CD14-positive monocyte (primary cell): ENCODE data around the gene HCFC2. TPM values are rescaled to one million over a fixed set of nuclear protein-coding genes. Genes with fewer than 3 reads are reported as not detected.

Experiments
- DNase-seq, 3 donors: peaks; one replicate each; pipeline ENCODE4 v3.0.0-alpha.2; 2011 to 2022
- H2AFZ ChIP-seq: 2 replicates; pipeline ENCODE4 v1.6.0; 2012; ENCODE audit warnings: mild to moderate bottlenecking, low read depth, low read length, inconsistent platforms; ENCODE audit not compliant: insufficient read depth, poor library complexity, severe bottlenecking
- H3K27ac ChIP-seq, 2 donors: 1 replicate in 1 of 2; 2 replicates in 1 of 2; pipeline ENCODE4 v1.5.1; 2012 to 2013; ENCODE audit warnings: low read length in 2 of 2, control low read depth in 1 of 2, inconsistent platforms in 1 of 2, low read depth in 1 of 2, mild to moderate bottlenecking in 1 of 2
- H3K27me3 ChIP-seq, 2 donors: one replicate each; pipeline versions ENCODE4 v1.6.0 to v1.6.1; 2011 to 2013; ENCODE audit warnings: low read length in 2 of 2; ENCODE audit not compliant: control insufficient read depth in 2 of 2, insufficient read depth in 2 of 2
- H3K36me3 ChIP-seq, 2 donors: replicated peaks in 1 of 2; 1 replicate in 1 of 2; 2 replicates in 1 of 2; pipeline versions ENCODE4 v1.5.1 to v1.6.1; 2012 to 2013; ENCODE audit warnings: low read length in 2 of 2, control low read depth in 1 of 2, inconsistent platforms in 1 of 2, mild to moderate bottlenecking in 1 of 2; ENCODE audit not compliant: insufficient read depth in 2 of 2, control insufficient read depth in 1 of 2
- H3K4me1 ChIP-seq, 2 donors: 1 replicate in 1 of 2; 2 replicates in 1 of 2; pipeline versions ENCODE4 v1.5.1 to v1.6.1; 2012 to 2013; ENCODE audit warnings: low read length in 2 of 2, control low read depth in 1 of 2, inconsistent platforms in 1 of 2, mild to moderate bottlenecking in 1 of 2, moderate library complexity in 1 of 2; ENCODE audit not compliant: insufficient read depth in 2 of 2, control insufficient read depth in 1 of 2
- H3K4me2 ChIP-seq: replicated peaks from 2 replicates; pipeline ENCODE3; 2012; ENCODE audit warnings: low read length, moderate library complexity, mild to moderate bottlenecking; ENCODE audit not compliant: poor library complexity, severe bottlenecking; ENCODE audit errors: extremely low read depth
- H3K4me3 ChIP-seq, 3 experiments: fragments of 200-600 bp in 1 of 3; sonication (generic) in 1 of 3; replicated peaks in 1 of 3; 1 replicate in 2 of 3; 2 replicates in 1 of 3; pipeline ENCODE4 v1.5.1; 2011 to 2013; ENCODE audit warnings: low read length in 3 of 3, mild to moderate bottlenecking in 3 of 3, control low read depth in 2 of 3, low read depth in 2 of 3, inconsistent platforms in 1 of 3, moderate library complexity in 1 of 3
- H3K79me2 ChIP-seq: 2 replicates; pipeline ENCODE4 v1.6.0; 2012; ENCODE audit warnings: mild to moderate bottlenecking, control low read depth, inconsistent platforms, low read length, moderate library complexity; ENCODE audit not compliant: insufficient read depth
- H3K9ac ChIP-seq: 2 replicates; pipeline ENCODE4 v1.6.0; 2017; ENCODE audit warnings: low read length, mild to moderate bottlenecking; ENCODE audit not compliant: insufficient read depth, poor library complexity, severe bottlenecking
- H3K9me3 ChIP-seq, 2 donors: replicated peaks in 1 of 2; 1 replicate in 1 of 2; 2 replicates in 1 of 2; pipeline versions ENCODE4 v1.5.1 to v1.6.1; 2012 to 2013; ENCODE audit warnings: low read length in 2 of 2, control low read depth in 1 of 2; ENCODE audit not compliant: control insufficient read depth in 1 of 2, insufficient read depth in 1 of 2
- H4K20me1 ChIP-seq: 2 replicates; pipeline ENCODE4 v1.6.0; 2012; ENCODE audit warnings: mild to moderate bottlenecking, low read length, control low read depth, moderate library complexity; ENCODE audit not compliant: insufficient read depth
- H3K27ac Mint-ChIP-seq, 7 donors: one replicate each; pipeline ENCODE4 v1.8.0; 2020; ENCODE audit warnings: mild to moderate bottlenecking in 7 of 7, mixed read lengths in 7 of 7, moderate library complexity in 6 of 7, inconsistent platforms in 2 of 7
- H3K27me3 Mint-ChIP-seq, 3 donors: one replicate each; pipeline ENCODE4 v1.8.0; 2021 to 2022; ENCODE audit warnings: low read depth in 3 of 3, mild to moderate bottlenecking in 3 of 3, mixed read lengths in 3 of 3, moderate library complexity in 3 of 3, inconsistent platforms in 1 of 3
- H3K36me3 Mint-ChIP-seq, 2 donors: one replicate each; pipeline ENCODE4 v1.8.0; 2020; ENCODE audit warnings: mixed read lengths in 2 of 2, inconsistent platforms in 1 of 2, mild to moderate bottlenecking in 1 of 2
- H3K4me1 Mint-ChIP-seq: one replicate; pipeline ENCODE4 v1.8.0; 2020; ENCODE audit warnings: mild to moderate bottlenecking, mixed read lengths
- H3K4me3 Mint-ChIP-seq, 2 donors: one replicate each; pipeline ENCODE4 v1.8.0; 2020; ENCODE audit warnings: mild to moderate bottlenecking in 2 of 2, mixed read lengths in 2 of 2, moderate library complexity in 1 of 2
- H3K9me3 Mint-ChIP-seq, 7 donors: one replicate each; pipeline ENCODE4 v1.8.0; 2020 to 2022; ENCODE audit warnings: mixed read lengths in 7 of 7, mild to moderate bottlenecking in 6 of 7, moderate library complexity in 6 of 7, inconsistent platforms in 2 of 7
- WGBS: methylation state at CpG from one replicate; pipeline ENCODE4 v1.1.5; 2013; ENCODE audit warnings: missing lambda C conversion rate; ENCODE audit not compliant: insufficient coverage; 5-methylcytosine and 5-hydroxymethylcytosine counted together
- intact Hi-C, 2 donors: fragments of 100-400 bp; cut with micrococcal nuclease; formaldehyde crosslinking; loops; one replicate each; pipeline versions ENCODE4 v1.15.0 to v1.15.1; 2023
- polyA plus RNA-seq, 3 donors: library from polyadenylated mRNA; depleted of rRNA in 1 of 3; unstranded in 2 of 3; stranded (reverse) in 1 of 3; fragments of 300-500 nt in 2 of 3; fragments of >200 nt in 1 of 3; fragmentation: Illumina TruSeq in 2 of 3; gene quantifications; 1 replicate in 2 of 3; 2 replicates in 1 of 3; pipeline ENCODE4 v1.2.3, GENCODE V29; 2012 to 2021
- TF ChIP-seq, protein P1 (sequence below): fragments of 200-600 bp; IDR thresholded peaks from one replicate; pipeline ENCODE4 v1.8.0; 2022; ENCODE audit warnings: antibody characterized with exemption, mild to moderate bottlenecking

The HCFC2 gene
- polyA plus RNA-seq, 3 donors = 3.3 to 8.7 (median 4.3) TPM

GRCh38 chr12:104133866-104134265 lies 69.5 kb downstream of the HCFC2 start:
- WGBS = 100% methylated on average over 1 of the region's 1 CpG
- no peak overlapping the region for H3K4me3 Mint-ChIP-seq
- H3K9ac ChIP-seq = no peak overlapping the region
- peaks cover 20 to 33% of the 10 kb centered on the region in 2 donors for H3K4me1 ChIP-seq
- H3K27me3 ChIP-seq = no peaks in the 10 kb centered on the region
- no peak overlapping the region for H3K4me2 ChIP-seq
- peak overlapping the region in 1 of 2 donors; percentile 23 for H3K27ac ChIP-seq
- no peak for DNase-seq
- H4K20me1 ChIP-seq = peaks cover 9% of the 10 kb centered on the region
- peaks cover 64% of the 10 kb centered on the region for H3K79me2 ChIP-seq
- peaks cover 21 to 49% of the 10 kb centered on the region in 2 donors for H3K36me3 ChIP-seq
- TF ChIP-seq, protein P1, sequence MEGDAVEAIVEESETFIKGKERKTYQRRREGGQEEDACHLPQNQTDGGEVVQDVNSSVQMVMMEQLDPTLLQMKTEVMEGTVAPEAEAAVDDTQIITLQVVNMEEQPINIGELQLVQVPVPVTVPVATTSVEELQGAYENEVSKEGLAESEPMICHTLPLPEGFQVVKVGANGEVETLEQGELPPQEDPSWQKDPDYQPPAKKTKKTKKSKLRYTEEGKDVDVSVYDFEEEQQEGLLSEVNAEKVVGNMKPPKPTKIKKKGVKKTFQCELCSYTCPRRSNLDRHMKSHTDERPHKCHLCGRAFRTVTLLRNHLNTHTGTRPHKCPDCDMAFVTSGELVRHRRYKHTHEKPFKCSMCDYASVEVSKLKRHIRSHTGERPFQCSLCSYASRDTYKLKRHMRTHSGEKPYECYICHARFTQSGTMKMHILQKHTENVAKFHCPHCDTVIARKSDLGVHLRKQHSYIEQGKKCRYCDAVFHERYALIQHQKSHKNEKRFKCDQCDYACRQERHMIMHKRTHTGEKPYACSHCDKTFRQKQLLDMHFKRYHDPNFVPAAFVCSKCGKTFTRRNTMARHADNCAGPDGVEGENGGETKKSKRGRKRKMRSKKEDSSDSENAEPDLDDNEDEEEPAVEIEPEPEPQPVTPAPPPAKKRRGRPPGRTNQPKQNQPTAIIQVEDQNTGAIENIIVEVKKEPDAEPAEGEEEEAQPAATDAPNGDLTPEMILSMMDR = no peak
- intact Hi-C loops = loop anchor here (10.0 kb wide), 3 partner anchors 69 to 971 kb away; partner anchors contain the start of genes HCFC2 (in 2 of the 2) and WASHC4 (in 1 of the 2)
- H2AFZ ChIP-seq = no peak overlapping the region
- H3K27me3 Mint-ChIP-seq = no peaks in the 10 kb centered on the region
- H3K27ac Mint-ChIP-seq = no peak overlapping the region
- H3K36me3 Mint-ChIP-seq = peaks cover 29 to 31% of the 10 kb centered on the region in 2 donors
- H3K9me3 Mint-ChIP-seq = no peaks in the 10 kb centered on the region
- H3K9me3 ChIP-seq = no peaks in the 10 kb centered on the region
- no peak overlapping the region for H3K4me3 ChIP-seq
- H3K4me1 Mint-ChIP-seq = peaks cover 21% of the 10 kb centered on the region

DNA sequence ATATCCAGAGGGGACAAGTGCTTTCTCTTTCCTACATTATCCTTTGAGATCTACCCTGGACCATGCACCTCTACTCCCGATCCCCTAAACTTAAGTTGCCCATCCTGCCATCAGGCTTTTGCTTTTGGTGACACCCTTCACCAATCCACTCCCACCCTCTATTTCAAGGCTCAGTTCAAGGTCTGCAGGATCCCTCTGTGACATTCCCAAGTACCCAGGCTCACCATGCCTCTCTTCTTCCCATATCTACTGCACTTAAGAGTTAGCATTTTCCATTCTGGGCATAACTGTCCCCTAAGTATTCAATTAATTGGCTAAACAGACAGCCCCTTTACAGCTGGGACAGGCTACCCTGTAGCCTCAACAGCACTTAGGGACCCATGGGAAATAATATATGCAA lies 70.6 kb downstream of the HCFC2 start:
- peaks cover 9% of the 10 kb centered on the region for H4K20me1 ChIP-seq
- Mint-ChIP-seq H3K27ac (no peak overlapping the region), H3K9me3 (no peaks in the 10 kb centered on the region), H3K4me1 (peaks cover 23% of the 10 kb centered on the region), H3K27me3 (peaks cover 0 to 2% (median 0%) of the 10 kb centered on the region in 3 donors), H3K36me3 (peaks cover 19 to 21% of the 10 kb centered on the region in 2 donors), H3K4me3 (no peak overlapping the region)
- H3K27ac ChIP-seq = no peak overlapping the region
- no peaks in the 10 kb centered on the region for H3K27me3 ChIP-seq
- no peaks in the 10 kb centered on the region for H3K9me3 ChIP-seq
- H2AFZ ChIP-seq = no peak overlapping the region
- WGBS = 100% methylated on average over 1 of the region's 1 CpG
- TF ChIP-seq, protein P1 = no peak
- H3K4me3 ChIP-seq = no peak overlapping the region
- H3K9ac ChIP-seq = no peak overlapping the region
- no peak for DNase-seq
- intact Hi-C loops = loop anchor here (5.0 to 10.0 kb wide), 6 partner anchors 70 to 970 kb away; partner anchors contain the start of genes HCFC2 (in 2 of the 2), HSP90B1 (in 2 of the 2), EID3 (in 1 of the 2) and WASHC4 (in 1 of the 2)
- peaks cover 20 to 33% of the 10 kb centered on the region in 2 donors for H3K4me1 ChIP-seq
- peaks cover 13 to 39% of the 10 kb centered on the region in 2 donors for H3K36me3 ChIP-seq
- H3K4me2 ChIP-seq = no peak overlapping the region
- H3K79me2 ChIP-seq = peaks cover 59% of the 10 kb centered on the region
